GM19193 (cell line): ENCODE results near the gene MBNL1.

Experiments
- POLR2A ChIP-seq: IDR thresholded peaks from 4 replicates; pipeline ENCODE4 v1.6.1; 2011; ENCODE audit not compliant: insufficient read depth, insufficient read length; ENCODE audit errors: extremely low read depth

MBNL1 gene

DNA sequence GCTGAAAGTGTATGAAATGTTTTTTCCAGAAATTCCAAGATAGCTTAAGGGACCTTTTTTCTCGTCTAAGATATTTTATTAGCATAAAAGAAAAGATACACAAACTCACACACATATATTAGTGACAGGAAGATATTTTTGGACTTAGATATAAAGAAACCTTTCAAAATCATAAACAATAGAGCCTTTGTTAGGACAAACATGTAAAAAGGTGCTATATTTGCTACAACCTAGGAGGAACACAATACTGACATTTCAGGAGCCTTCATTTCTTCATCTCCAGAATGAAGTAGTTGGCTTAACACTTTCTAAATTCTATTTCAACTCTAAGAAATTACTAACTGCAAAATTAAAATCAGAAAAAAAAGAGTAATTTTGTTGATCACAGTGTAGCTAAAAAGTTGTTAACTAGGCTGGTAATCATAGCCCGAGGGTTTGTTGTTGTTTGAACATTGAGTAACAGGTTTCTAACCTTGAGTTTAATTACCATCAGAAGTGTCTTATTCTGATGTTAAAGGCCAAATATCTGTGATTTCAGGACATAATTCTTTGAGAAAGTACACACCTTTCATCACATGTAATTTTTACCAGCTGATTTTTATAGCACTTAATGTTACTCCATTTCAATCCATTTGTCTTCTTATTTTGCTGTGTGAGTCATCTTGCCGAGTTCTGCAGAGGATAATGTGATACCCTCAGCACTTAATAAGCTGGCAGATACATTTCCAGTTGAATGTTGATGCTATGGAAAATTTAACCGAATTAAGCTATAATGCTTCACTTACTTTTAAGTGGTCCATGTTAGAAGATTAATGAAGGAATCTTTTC lies 97.3 kb downstream of the MBNL1 start:
- no peak for TF ChIP-seq POLR2A

DNA sequence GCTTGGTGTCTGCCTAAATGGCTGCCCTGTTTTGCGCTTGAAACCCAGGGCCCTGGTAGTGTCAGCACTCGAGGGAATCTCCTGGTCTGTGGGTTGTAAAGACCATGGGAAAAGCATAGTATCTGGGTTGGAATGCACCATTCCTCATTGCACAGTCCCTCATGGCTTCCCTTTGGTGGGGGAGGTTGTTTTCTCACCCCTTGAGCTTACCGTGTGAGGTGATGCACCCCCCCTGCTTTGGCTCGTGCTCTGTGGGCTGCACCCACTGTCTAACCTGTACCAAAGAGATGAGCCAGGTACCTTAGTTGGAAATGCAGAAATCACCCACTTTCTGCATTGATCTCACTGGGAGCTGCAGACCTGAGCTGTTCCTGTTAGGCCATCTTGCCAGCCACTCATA lies 104.7 kb downstream of the MBNL1 start:
- TF ChIP-seq POLR2A, result no peak

GRCh38 chr3:152374262-152374990 lies 105.7 kb downstream of the MBNL1 start:
- TF ChIP-seq POLR2A, result no peak

DNA sequence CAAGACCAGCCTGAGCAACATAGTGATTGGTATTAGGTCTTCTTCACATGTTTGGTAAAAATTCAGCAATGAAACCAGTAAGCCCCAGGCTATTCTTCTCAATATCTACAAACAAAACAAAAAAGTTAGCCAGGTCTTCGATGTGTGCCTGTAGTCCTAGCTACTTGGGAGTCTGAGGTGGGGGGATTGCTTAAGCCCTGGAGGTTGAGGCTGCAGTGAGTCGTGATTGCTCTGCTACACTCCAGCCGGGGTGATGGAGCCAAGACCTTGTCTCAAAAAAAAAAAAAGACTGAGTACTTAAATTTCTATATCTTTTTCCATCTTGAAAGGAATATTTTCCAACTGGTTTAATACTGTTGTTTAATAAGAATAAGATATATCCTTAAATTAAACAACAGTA lies 106.8 kb downstream of the MBNL1 start:
- TF ChIP-seq POLR2A, result no peak

- peak; percentile 47 for TF ChIP-seq POLR2A
Observed at GRCh38 chr3:152376351-152377183, 107.8 kb downstream of the MBNL1 start.

DNA sequence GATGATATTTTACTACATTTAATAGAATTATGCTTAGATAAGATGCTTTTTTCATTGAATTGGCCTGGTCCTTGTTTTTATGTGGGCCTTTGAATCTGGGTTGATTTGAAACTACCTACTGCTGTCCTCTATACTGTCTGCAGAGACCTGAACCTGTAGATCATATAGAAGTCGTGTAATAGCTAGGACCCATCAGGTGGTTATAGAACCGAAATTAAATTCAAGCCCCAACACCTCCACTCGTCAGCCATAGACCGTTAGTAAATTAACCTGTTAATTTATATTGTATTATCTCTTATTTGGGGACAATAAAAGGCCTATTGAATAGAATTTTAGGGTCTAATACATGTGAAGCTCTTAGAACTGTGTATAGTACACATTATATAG lies 108.4 kb downstream of the MBNL1 start:
- no peak for TF ChIP-seq POLR2A

DNA sequence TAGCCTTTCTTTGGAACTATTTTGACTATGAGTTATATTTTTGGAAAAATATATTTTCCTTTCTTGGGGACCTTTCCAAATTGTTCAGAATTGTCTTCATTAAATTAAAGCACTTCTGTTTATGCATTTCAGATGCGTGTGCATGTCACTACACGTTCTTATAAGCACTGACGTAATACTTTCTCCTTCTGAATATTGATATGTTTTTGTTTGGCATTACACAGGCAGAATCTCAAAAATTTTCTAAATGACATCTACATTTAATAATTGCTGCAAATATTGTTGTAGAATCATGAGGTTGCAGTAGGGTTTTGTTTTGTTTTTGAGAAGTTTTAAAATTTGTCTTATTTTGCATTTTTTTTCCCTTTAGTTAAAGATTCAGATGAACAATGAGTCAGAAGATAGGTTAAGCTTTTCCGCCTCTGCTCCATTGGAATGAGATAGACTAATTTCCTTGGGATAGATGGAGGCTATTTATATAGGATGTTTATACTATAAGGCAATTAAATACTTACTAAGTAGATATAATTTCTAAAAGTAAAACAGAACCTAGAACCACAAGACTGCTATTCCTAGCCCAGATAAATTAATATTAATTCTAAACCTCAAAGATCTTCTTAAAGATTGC lies 110.8 kb downstream of the MBNL1 start:
- no peak for TF ChIP-seq POLR2A

DNA sequence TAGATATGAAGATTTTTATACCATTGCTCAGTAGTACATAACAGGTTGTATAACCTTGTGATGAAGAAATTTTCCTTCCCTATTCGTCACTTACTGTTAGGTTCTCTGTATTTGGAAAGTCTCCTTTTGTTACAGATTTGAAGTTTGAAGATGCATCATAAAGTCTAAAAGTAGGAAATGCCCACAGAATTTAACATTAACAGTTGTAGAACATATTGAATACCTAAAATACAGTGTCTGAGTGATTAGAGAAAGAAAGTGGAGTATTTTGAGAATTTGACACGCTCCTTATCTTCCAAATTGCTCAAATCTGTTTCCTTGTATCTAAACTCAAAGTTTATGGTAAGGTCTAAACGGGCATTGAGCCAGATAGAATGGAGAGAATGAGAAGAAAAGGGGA lies 111.3 kb downstream of the MBNL1 start:
- TF ChIP-seq POLR2A, result no peak

GRCh38 chr3:152381881-152382295 lies 113.2 kb downstream of the MBNL1 start:
- no peak for TF ChIP-seq POLR2A

DNA sequence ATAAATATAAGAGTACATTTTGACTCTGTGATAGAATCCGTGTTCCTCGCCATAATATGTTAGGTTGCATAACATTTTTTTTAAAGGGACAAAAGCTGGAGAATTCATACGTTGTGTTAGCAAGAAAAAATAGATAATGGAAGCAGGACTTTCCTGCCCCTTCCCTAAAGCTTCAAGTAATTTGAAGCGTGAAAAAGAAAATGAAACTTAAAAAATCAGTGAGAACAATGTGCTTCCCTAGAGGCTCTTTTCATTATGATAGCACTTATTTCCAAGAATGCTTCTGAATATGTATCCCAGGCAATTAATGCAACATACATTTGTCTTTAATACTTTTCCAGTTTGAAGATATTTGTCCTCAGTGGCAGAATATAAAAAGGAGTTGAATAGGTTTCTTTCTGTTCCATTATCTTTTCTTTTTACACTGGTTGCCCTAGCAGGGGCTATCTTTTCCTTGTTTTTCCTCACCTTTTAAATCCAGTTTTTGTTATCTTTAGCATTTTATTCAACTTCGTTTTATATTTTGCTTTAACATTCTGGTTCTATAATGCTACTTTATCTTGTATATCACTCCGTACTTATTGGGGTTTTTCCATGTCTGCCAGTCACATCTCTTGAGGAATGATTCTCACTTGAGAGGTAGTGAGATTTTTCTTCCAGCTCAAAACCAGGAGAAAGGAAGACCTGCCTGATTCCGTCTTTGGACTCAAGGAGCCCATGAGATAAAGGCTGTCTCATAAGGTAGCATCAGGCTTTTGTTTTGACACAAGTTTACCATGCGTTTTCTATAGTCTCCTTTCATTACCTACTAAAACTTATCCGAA lies 113.8 kb downstream of the MBNL1 start:
- TF ChIP-seq POLR2A, result no peak

DNA sequence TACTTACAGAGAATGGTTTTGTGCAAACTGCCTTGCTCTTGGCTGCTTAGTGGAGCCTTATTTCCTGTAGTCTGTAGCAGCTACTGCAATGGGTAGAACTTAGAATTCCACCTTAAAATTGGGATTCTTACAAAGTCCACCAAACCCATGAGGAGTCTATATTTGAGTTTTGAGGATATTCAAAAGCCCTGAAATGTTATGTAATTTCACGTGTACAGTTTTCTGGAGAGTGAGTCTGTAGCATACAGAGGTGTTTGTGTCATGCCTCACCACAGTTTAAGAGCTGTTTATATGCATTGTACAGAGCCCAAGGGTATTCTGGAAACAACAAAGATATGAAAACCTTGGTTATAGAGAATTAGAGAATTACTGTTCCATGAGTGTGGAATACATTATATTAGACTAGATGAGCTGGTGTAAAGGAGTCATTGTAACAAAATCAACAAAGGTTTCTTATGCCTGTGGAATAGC lies 114.4 kb downstream of the MBNL1 start:
- no peak for TF ChIP-seq POLR2A

- TF ChIP-seq POLR2A, result no peak
Observed at GRCh38 chr3:152384412-152384811, 115.7 kb downstream of the MBNL1 start.

DNA sequence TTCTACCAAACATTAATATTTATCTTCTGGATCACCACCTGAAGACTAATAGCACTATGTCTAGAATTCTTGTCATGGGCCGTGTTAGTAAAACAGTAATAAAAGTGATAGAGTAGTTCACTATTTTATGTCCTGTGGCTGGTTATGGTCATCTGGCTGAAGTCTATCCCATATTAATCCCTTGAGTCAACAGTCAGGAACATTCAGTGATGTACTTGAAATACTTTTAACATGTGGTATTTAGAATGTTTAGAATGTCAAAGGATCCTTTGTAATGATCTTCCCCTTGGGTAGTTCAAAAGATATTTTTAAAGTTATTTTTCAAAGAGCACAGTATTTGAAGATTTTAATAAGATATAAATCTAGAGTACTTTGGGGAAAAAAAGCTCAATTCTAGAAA lies 117.0 kb downstream of the MBNL1 start:
- TF ChIP-seq POLR2A, result no peak

- no peak for TF ChIP-seq POLR2A
Observed at GRCh38 chr3:152386208-152386607, 117.5 kb downstream of the MBNL1 start.
